Chondrocyte (in vitro differentiated cells): ENCODE measurements around the gene HES5. TPM values are rescaled to one million over a fixed set of nuclear protein-coding genes. Genes with fewer than 3 reads are reported as not detected.

ENCODE experiments used
- DNase-seq: peaks from one replicate; pipeline ENCODE4 v3.0.0; 2021; ENCODE audit warnings: mixed read lengths, low spot score
- H3K27ac Mint-ChIP-seq: one replicate; pipeline ENCODE4 v1.8.0; 2021; ENCODE audit warnings: mild to moderate bottlenecking, moderate library complexity, mixed read lengths; ENCODE audit not compliant: unreplicated experiment
- H3K27me3 Mint-ChIP-seq: 2 replicates; pipeline ENCODE4 v1.8.0; 2021; ENCODE audit warnings: low read depth, mixed read lengths
- H3K36me3 Mint-ChIP-seq: 2 replicates; pipeline ENCODE4 v1.8.0; 2021; ENCODE audit warnings: low read depth, mixed read lengths
- H3K4me1 Mint-ChIP-seq: 2 replicates; pipeline ENCODE4 v1.8.0; 2021; ENCODE audit warnings: low read depth, mild to moderate bottlenecking, mixed read lengths
- H3K4me3 Mint-ChIP-seq: one replicate; pipeline ENCODE4 v1.8.0; 2021; ENCODE audit warnings: mild to moderate bottlenecking, moderate library complexity, mixed read lengths; ENCODE audit not compliant: unreplicated experiment
- H3K9me3 Mint-ChIP-seq: 2 replicates; pipeline ENCODE4 v1.8.0; 2021; ENCODE audit warnings: low read depth, mixed read lengths
- CTCF ChIP-seq: fragments of 200-600 bp; sonication (generic); IDR thresholded peaks from 2 replicates; pipeline ENCODE4 v1.5.0; 2021; ENCODE audit warnings: antibody characterized with exemption, mild to moderate bottlenecking, moderate library complexity
- total RNA-seq: library from RNA; stranded (reverse); gene quantifications from 3 replicates; pipeline ENCODE4 v1.2.1, GENCODE V29; 2021

Gene HES5
- total RNA-seq, 1 donor from 2014 or later, result not detected

GRCh38 chr1:2525920-2526823 lies 3.9 kb downstream of the HES5 start, which contains the start of gene PANK4:
TSS of gene PANK4 (minus strand) at chr1:2526596. CDS start at chr1:2526587, 9 bp downstream.
- DNase-seq, result no peak
- no peaks in the 10 kb centered on the region for H3K9me3 Mint-ChIP-seq
- peak within 1 kb of the TSS; percentile 83 for H3K4me3 Mint-ChIP-seq
- H3K27ac Mint-ChIP-seq, result peak within 1 kb of the TSS; percentile 97
- H3K36me3 Mint-ChIP-seq, result peaks cover under 1% of the 10 kb centered on the region
- H3K27me3 Mint-ChIP-seq, result no peaks in the 10 kb centered on the region
- peak; percentile 58 for TF ChIP-seq CTCF
- peaks cover 45% of the 10 kb centered on the region for H3K4me1 Mint-ChIP-seq

- peaks cover 42% of the 10 kb centered on the region for H3K4me1 Mint-ChIP-seq
- no peaks in the 10 kb centered on the region for H3K27me3 Mint-ChIP-seq
- no peak for TF ChIP-seq CTCF
- DNase-seq, result no peak
- no peaks in the 10 kb centered on the region for H3K9me3 Mint-ChIP-seq
- peak overlapping the region; percentile 71 for H3K27ac Mint-ChIP-seq
- peaks cover 6% of the 10 kb centered on the region for H3K36me3 Mint-ChIP-seq
- peak overlapping the region; percentile 83 for H3K4me3 Mint-ChIP-seq
Observed at GRCh38 chr1:2525572-2525919, 4.5 kb downstream of the HES5 start.

- Mint-ChIP-seq H3K4me1 (peaks cover 41% of the 10 kb centered on the region), H3K9me3 (no peaks in the 10 kb centered on the region), H3K4me3 (no peak overlapping the region), H3K27me3 (no peaks in the 10 kb centered on the region), H3K27ac (no peak overlapping the region), H3K36me3 (peaks cover 7% of the 10 kb centered on the region)
- DNase-seq, result no peak
- no peak for TF ChIP-seq CTCF
Observed at GRCh38 chr1:2523891-2524609, 6.0 kb downstream of the HES5 start.

GRCh38 chr1:2523191-2523890 lies 6.7 kb downstream of the HES5 start:
- no peak for DNase-seq
- H3K9me3 Mint-ChIP-seq, result no peaks in the 10 kb centered on the region
- H3K27me3 Mint-ChIP-seq, result no peaks in the 10 kb centered on the region
- H3K36me3 Mint-ChIP-seq, result peaks cover 12% of the 10 kb centered on the region
- H3K4me3 Mint-ChIP-seq, result no peak overlapping the region
- peak overlapping the region; percentile 51 for H3K27ac Mint-ChIP-seq
- H3K4me1 Mint-ChIP-seq, result peaks cover 35% of the 10 kb centered on the region
- no peak for TF ChIP-seq CTCF

GRCh38 chr1:2522230-2522629 lies 7.8 kb downstream of the HES5 start:
- no peak overlapping the region for H3K4me3 Mint-ChIP-seq
- TF ChIP-seq CTCF, result no peak
- H3K36me3 Mint-ChIP-seq, result peaks cover 13% of the 10 kb centered on the region
- DNase-seq, result no peak
- H3K27ac Mint-ChIP-seq, result no peak overlapping the region
- H3K27me3 Mint-ChIP-seq, result no peaks in the 10 kb centered on the region
- H3K4me1 Mint-ChIP-seq, result peaks cover 29% of the 10 kb centered on the region
- no peaks in the 10 kb centered on the region for H3K9me3 Mint-ChIP-seq
